Stimulated activated CD8-positive, alpha-beta memory T cell treated with anti-CD3 and anti-CD28 coated beads, Interleukin-7, amount 100 ng/mL, for 4 hours (primary cell): ENCODE data around the gene TWIST2.

ENCODE experiments used
- DNase-seq, 2 donors: peaks; one replicate each; pipeline ENCODE4 v3.0.0-alpha.2; 2020; ENCODE audit warnings: low read depth in 2 of 2

The TWIST2 gene

GRCh38 chr2:238954841-238955591 is 107.1 kb downstream of the TWIST2 start:
- no peak for DNase-seq

GRCh38 chr2:238955648-238956531 is 108.0 kb downstream of the TWIST2 start:
- DNase-seq: no peak

GRCh38 chr2:238956676-238957075 is 108.8 kb downstream of the TWIST2 start:
- DNase-seq: no peak
